ENCODE results near the gene PRR12. TPM values are rescaled to one million over a fixed set of nuclear protein-coding genes. Genes with fewer than 3 reads are reported as not detected.
A peak's percentile ranks its signal among the peaks of the same experiment; 100 is the strongest.

The PRR12 gene
- total RNA-seq, 1 donor from 2014 or later = 58.5 TPM

DNA sequence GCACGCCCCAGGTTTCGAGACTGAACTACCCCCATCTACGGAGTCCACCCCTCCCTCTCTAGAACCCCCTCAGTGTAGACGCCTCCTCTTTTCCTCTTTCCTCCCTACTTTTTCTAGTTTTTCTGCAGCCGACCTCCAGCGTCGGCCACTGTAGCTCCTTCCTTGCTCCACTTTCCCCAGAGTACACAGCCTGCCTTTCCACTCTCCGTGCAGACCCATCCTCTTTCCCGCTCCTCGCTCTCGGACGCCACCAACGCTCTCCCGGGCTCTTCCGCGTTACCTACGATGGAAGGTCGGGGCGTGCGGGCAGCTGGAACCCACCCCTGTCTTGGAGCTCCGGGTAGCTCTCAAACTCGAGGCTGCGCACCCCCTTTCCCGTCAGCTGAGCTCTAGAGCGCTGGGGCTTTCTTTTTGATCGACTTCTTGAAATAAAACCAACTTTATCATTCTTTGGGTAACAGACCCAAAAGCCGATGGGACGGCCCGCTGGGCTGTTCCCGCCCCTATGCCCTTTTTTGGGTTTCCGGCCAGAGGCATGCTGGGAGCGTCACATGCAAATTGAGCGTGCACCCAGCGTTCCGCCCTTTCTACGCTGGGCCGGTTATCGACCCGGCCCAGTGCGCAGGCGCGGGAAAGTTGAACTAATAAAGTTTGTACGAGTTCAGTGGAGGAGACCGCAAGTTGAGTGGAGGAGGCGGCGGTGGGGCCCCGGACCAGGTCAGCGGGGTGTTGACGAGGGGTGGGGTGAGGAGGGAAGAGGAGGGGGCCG is 74.6 kb downstream of the PRR12 start, which contains the start of the genes BCL2L12 and IRF3:
BCL2L12 (plus strand) TSS at position 583 of the 769 bp plus-strand sequence. CDS start 760 bp downstream, outside the sequence.
IRF3 (minus strand) TSS at position 507 of the 769 bp plus-strand sequence. CDS start 1,019 bp downstream, outside the sequence.
- Mint-ChIP-seq H3K4me1 (peaks cover 38% of the 10 kb centered on the region), H3K27me3 (ENCODE audit: low read depth) (no peaks in the 10 kb centered on the region), H3K27ac (peak within 1 kb of the TSS; percentile 95), H3K36me3 (peaks cover 11% of the 10 kb centered on the region), H3K4me3 (peak within 1 kb of the TSS; percentile 89), H3K9me3 (no peaks in the 10 kb centered on the region)
- peak; percentile 97 to 98 for DNase-seq (ENCODE audit: low spot score in 2 of 2, unreplicated experiment in 2 of 2)
- no peak for TF ChIP-seq CTCF (IDR thresholded peaks at IDR 0.05; ENCODE audit: unreplicated experiment)

DNA sequence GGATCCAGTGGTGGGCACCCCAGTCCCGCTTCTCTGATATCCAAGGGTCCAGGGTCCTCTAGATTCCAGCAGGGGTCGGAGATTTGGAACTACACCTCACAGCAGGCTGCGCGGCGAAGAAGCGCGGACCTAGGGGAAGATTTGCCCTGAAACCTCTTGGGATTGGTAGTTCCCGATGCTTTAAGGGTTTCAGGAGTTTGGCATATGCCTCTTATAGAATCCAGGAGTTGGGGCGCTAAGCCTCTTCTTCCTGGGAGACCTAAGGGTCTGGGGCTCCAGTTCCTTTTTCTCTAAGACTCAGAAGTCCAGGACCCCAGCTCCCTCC is 75.1 kb downstream of the PRR12 start:
- Mint-ChIP-seq H3K4me1 (peaks cover 38% of the 10 kb centered on the region), H3K27ac (peak overlapping the region; percentile 95), H3K9me3 (no peaks in the 10 kb centered on the region), H3K4me3 (peak overlapping the region; percentile 89), H3K27me3 (ENCODE audit: low read depth) (no peaks in the 10 kb centered on the region), H3K36me3 (peaks cover 10% of the 10 kb centered on the region)
- no peak for DNase-seq (ENCODE audit: low spot score in 2 of 2, unreplicated experiment in 2 of 2)
- TF ChIP-seq CTCF (IDR thresholded peaks at IDR 0.05; ENCODE audit: unreplicated experiment) = no peak

GRCh38 chr19:49667473-49667872 is 76.5 kb downstream of the PRR12 start:
- Mint-ChIP-seq H3K9me3 (no peaks in the 10 kb centered on the region), H3K27me3 (ENCODE audit: low read depth) (no peaks in the 10 kb centered on the region), H3K4me1 (peaks cover 46% of the 10 kb centered on the region), H3K36me3 (peaks cover 12% of the 10 kb centered on the region), H3K4me3 (peak overlapping the region; percentile 89), H3K27ac (peak overlapping the region; percentile 67)
- TF ChIP-seq CTCF (IDR thresholded peaks at IDR 0.05; ENCODE audit: unreplicated experiment) = no peak
- DNase-seq (ENCODE audit: low spot score in 2 of 2, unreplicated experiment in 2 of 2) = no peak

DNA sequence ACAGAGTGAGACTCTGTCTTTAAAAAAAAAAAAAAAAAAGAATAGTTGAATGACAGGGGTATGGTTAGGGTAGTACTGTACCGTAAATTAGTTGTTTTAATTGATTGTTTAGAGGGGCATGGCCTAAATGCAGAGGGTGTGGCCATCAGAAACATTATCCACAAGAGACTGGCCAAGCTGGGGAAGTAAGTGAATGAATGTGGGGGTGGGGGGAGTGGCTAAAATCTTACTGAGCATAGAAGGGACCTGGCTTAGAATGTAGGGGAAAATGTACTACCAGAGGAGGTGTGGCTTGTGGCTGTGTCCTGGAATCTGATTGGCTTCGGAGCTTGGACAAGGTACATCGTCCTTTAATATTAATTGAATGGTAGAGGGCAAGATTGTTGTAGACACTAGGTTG is 78.5 kb downstream of the PRR12 start:
- TF ChIP-seq CTCF (IDR thresholded peaks at IDR 0.05; ENCODE audit: unreplicated experiment) = no peak
- Mint-ChIP-seq H3K36me3 (peaks cover 6% of the 10 kb centered on the region), H3K27me3 (ENCODE audit: low read depth) (no peaks in the 10 kb centered on the region), H3K27ac (no peak overlapping the region), H3K4me1 (peaks cover 31% of the 10 kb centered on the region), H3K4me3 (no peak overlapping the region), H3K9me3 (no peaks in the 10 kb centered on the region)
- DNase-seq (ENCODE audit: low spot score in 2 of 2, unreplicated experiment in 2 of 2) = no peak

DNA sequence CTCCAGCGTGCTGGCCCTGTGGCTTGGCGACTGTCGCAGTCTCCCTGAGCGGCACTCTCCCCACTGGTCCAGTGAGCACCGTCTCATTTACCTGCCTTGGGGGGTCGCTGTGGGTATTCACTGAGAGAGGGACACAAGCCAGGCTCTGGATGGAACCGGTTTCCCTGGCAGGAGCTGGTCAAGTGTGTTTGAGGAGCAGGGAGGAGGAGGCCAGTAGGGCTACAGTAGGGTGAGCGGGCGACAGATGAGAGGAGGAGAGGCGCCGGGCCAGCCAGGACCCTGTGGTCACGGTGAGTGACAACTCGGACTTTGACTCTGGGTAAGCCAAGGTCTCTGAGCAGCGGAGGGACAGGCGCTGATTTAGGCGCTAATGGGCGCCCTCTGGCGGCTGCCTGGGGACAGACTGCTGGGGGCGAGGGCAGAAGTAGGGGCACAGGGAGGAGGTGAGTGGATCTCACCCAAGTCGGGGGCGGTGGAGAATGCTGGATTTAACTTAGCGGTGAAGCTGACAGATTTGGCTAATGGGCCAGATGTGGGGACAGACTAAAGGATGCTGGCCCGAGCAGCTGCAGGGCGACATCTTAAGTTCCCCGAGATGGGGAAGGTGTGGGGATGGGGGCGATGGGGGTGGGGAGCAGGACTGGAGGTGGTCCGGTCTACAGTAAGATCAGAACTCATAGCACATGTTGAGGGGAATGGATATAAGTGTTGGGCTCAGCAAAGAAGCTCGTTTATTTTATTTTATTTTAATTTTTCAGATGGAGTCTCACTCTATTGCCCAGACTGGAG is 81.3 kb downstream of the PRR12 start:
- TF ChIP-seq CTCF (IDR thresholded peaks at IDR 0.05; ENCODE audit: unreplicated experiment) = peak; percentile 82
- DNase-seq (ENCODE audit: low spot score in 2 of 2, unreplicated experiment in 2 of 2) = peak; percentile 60 to 83
- Mint-ChIP-seq H3K4me1 (peaks cover 10% of the 10 kb centered on the region), H3K4me3 (peak overlapping the region; percentile 66), H3K27me3 (ENCODE audit: low read depth) (no peaks in the 10 kb centered on the region), H3K36me3 (peaks cover 6% of the 10 kb centered on the region), H3K27ac (peak overlapping the region; percentile 90), H3K9me3 (no peaks in the 10 kb centered on the region)

Other genes starting within 250 kb of the PRR12 start
- 168 to 170 TPM (median 169 TPM) in 3 replicates for gene TEAD2, start 228.8 kb upstream of the PRR12 start, total RNA-seq
- gene DKKL1, start 227.3 kb upstream of the PRR12 start, total RNA-seq = 8.6 to 9.9 TPM (median 8.7 TPM) in 3 replicates
- gene KASH5, start 202.9 kb upstream of the PRR12 start, total RNA-seq = not detected in 3 replicates
- gene PTH2, start 167.7 kb upstream of the PRR12 start, total RNA-seq = not detected in 3 replicates
- gene GFY, start 165.8 kb upstream of the PRR12 start, total RNA-seq = not detected in 3 replicates
- gene SLC17A7, start 149.7 kb upstream of the PRR12 start, total RNA-seq = 0.34 to 0.45 TPM (median 0.35 TPM) in 3 replicates
- 83.6 to 84.6 TPM (median 83.7 TPM) in 3 replicates for gene PIH1D1, start 139.4 kb upstream of the PRR12 start, total RNA-seq
- 21.4 to 25.6 TPM (median 24.4 TPM) in 3 replicates for gene ALDH16A1, start 138.0 kb upstream of the PRR12 start, total RNA-seq
- gene FLT3LG, start 117.0 kb upstream of the PRR12 start, total RNA-seq = 1.8 to 2.4 TPM (median 2.0 TPM) in 3 replicates
- 2,869 to 2,959 TPM (median 2,954 TPM) in 3 replicates for gene RPL13A, start 103.6 kb upstream of the PRR12 start, total RNA-seq
- 2,052 to 2,151 TPM (median 2,132 TPM) in 3 replicates for gene RPS11, start 94.7 kb upstream of the PRR12 start, total RNA-seq
- 121 to 132 TPM (median 127 TPM) in 3 replicates for gene FCGRT, start 78.5 kb upstream of the PRR12 start, total RNA-seq
- 30.3 to 35.1 TPM (median 31.1 TPM) in 3 replicates for gene RCN3, start 63.2 kb upstream of the PRR12 start, total RNA-seq
- 53.3 to 60.7 TPM (median 60.1 TPM) in 3 replicates for gene NOSIP, start 10.6 kb upstream of the PRR12 start, total RNA-seq
- gene PRRG2, start 9.9 kb upstream of the PRR12 start, total RNA-seq = 0.87 to 1.4 TPM (median 1.1 TPM) in 3 replicates
- 26.0 to 28.6 TPM (median 26.9 TPM) in 3 replicates for gene RRAS, start 49.0 kb downstream of the PRR12 start, total RNA-seq
- 87.3 to 89.9 TPM (median 88.9 TPM) in 3 replicates for gene SCAF1, start 51.0 kb downstream of the PRR12 start, total RNA-seq
- gene IRF3, start 74.7 kb downstream of the PRR12 start, total RNA-seq = 89.4 to 101 TPM (median 95.0 TPM) in 3 replicates
- 44.5 to 46.0 TPM (median 44.7 TPM) in 3 replicates for gene BCL2L12, start 74.8 kb downstream of the PRR12 start, total RNA-seq
- gene PRMT1, start 86.1 kb downstream of the PRR12 start, total RNA-seq = 273 to 283 TPM (median 280 TPM) in 3 replicates
- 10.4 to 10.5 TPM (median 10.4 TPM) in 3 replicates for gene ADM5, start 98.4 kb downstream of the PRR12 start, total RNA-seq
- 60.3 to 62.5 TPM (median 60.9 TPM) in 3 replicates for gene CPT1C, start 99.9 kb downstream of the PRR12 start, total RNA-seq
- not detected in 3 replicates for gene TSKS, start 172.1 kb downstream of the PRR12 start, total RNA-seq
- 84.6 to 89.6 TPM (median 85.2 TPM) in 3 replicates for gene AP2A1, start 175.8 kb downstream of the PRR12 start, total RNA-seq
- gene FUZ, start 222.1 kb downstream of the PRR12 start, total RNA-seq = 23.1 to 25.8 TPM (median 23.2 TPM) in 3 replicates
- gene MED25, start 227.1 kb downstream of the PRR12 start, total RNA-seq = 103 to 107 TPM (median 105 TPM) in 3 replicates

Measured in mesothelial cell of epicardium (in vitro differentiated cells).